Neural cell (in vitro differentiated cells): ENCODE data around the gene CLEC3A.
A peak's percentile ranks its signal among the peaks of the same experiment; 100 is the strongest.

Experiments
- CTCF ChIP-seq: fragments of 450-650 bp; IDR thresholded peaks from 2 replicates; pipeline ENCODE4 v1.5.1; 2014; ENCODE audit warnings: antibody characterized with exemption, mild to moderate bottlenecking, moderate library complexity; ENCODE audit not compliant: poor library complexity, severe bottlenecking
- EZH2 ChIP-seq: fragments of 200-600, 300-800 bp; shearing (Covaris generic), sonication (generic); IDR thresholded peaks from 2 replicates; pipeline ENCODE4 v1.6.1; 2014; ENCODE audit warnings: antibody characterized with exemption, low read length, borderline replicate concordance, mild to moderate bottlenecking; ENCODE audit not compliant: insufficient read depth, poor library complexity, severe bottlenecking
- POLR2AphosphoS5 ChIP-seq: IDR thresholded peaks from 2 replicates; pipeline ENCODE4 v1.6.1; 2012

GRCh38 chr16:78002915-78003538 is 19.3 kb upstream of the CLEC3A start:
- TF ChIP-seq CTCF (peak; percentile 92), POLR2AphosphoS5 (no peak), EZH2 (no peak)
